Neural cell (in vitro differentiated cells): Measurements from ENCODE around the gene GANC. TPM values are rescaled to one million over a fixed set of nuclear protein-coding genes. Genes with fewer than 3 reads are reported as not detected.

Source experiments
- H2AFZ ChIP-seq: fragments of 200-600, 300-800 bp; sonication (generic), shearing (Covaris generic); 2 replicates; pipeline ENCODE4 v1.6.0; 2014; ENCODE audit warnings: low read depth, mild to moderate bottlenecking, antibody characterized with exemption, low read length, moderate library complexity
- H3F3A ChIP-seq: fragments of 200-600 bp; shearing (Covaris generic); 2 replicates; pipeline ENCODE4 v1.6.1; 2016; ENCODE audit warnings: mild to moderate bottlenecking, moderate library complexity, mixed read lengths, antibody characterized with exemption, low read length; ENCODE audit not compliant: insufficient read depth, poor library complexity, severe bottlenecking
- H3K27ac ChIP-seq: fragments of 200-600, 300-800 bp; sonication (generic), shearing (Covaris generic); 2 replicates; pipeline ENCODE4 v1.5.1; 2014; ENCODE audit warnings: mild to moderate bottlenecking, low read length, moderate library complexity
- H3K27me3 ChIP-seq: fragments of 300-800, 200-600 bp; sonication (generic), shearing (Covaris generic); 2 replicates; pipeline ENCODE4 v1.6.0; 2014; ENCODE audit warnings: mild to moderate bottlenecking, low read depth, low read length, moderate library complexity; ENCODE audit not compliant: insufficient read depth
- H3K36me3 ChIP-seq: fragments of 300-800, 200-600 bp; sonication (generic), shearing (Covaris generic); 2 replicates; pipeline ENCODE4 v1.5.1; 2014; ENCODE audit warnings: mild to moderate bottlenecking, antibody characterized with exemption, low read length, moderate library complexity; ENCODE audit not compliant: insufficient read depth
- H3K4me2 ChIP-seq: fragments of 300-800, 200-600 bp; sonication (generic), shearing (Covaris generic); 2 replicates; pipeline ENCODE4 v1.6.0; 2014; ENCODE audit warnings: mild to moderate bottlenecking, low read length
- H3K4me3 ChIP-seq: fragments of 300-800, 200-600 bp; sonication (generic), shearing (Covaris generic); 2 replicates; pipeline ENCODE4 v1.5.1; 2014; ENCODE audit warnings: mild to moderate bottlenecking, low read length, moderate library complexity
- H3K79me2 ChIP-seq: fragments of 200-600 bp; shearing (Covaris generic); replicated peaks from 2 replicates; pipeline ENCODE4 v1.6.0; 2014; ENCODE audit warnings: mild to moderate bottlenecking, low read length, moderate library complexity; ENCODE audit not compliant: insufficient read depth
- H3K9ac ChIP-seq: fragments of 300-800, 200-600 bp; sonication (generic), shearing (Covaris generic); 2 replicates; pipeline ENCODE4 v1.6.1; 2016; ENCODE audit warnings: mild to moderate bottlenecking, low read length, mixed read lengths
- H3K9me2 ChIP-seq: fragments of 200-600 bp; shearing (Covaris generic); 2 replicates; pipeline ENCODE4 v1.6.1; 2016; ENCODE audit warnings: mild to moderate bottlenecking, low read length, mixed read lengths; ENCODE audit not compliant: insufficient read depth
- H3K9me3 ChIP-seq: fragments of 200-600, 300-800 bp; sonication (generic), shearing (Covaris generic); 2 replicates; pipeline ENCODE4 v1.6.1; 2016; ENCODE audit warnings: mild to moderate bottlenecking, mixed run types, low read length, moderate library complexity, mixed read lengths
- H4K20me1 ChIP-seq: fragments of 200-600 bp; shearing (Covaris generic); 2 replicates; pipeline ENCODE4 v1.6.1; 2016; ENCODE audit warnings: mild to moderate bottlenecking, mixed run types; ENCODE audit not compliant: insufficient read depth
- EP300 ChIP-seq: fragments of 450-650 bp; conservative IDR thresholded peaks from 2 replicates; pipeline ENCODE4 v1.6.1; 2014; ENCODE audit warnings: antibody characterized with exemption, mild to moderate bottlenecking, moderate library complexity; ENCODE audit not compliant: poor library complexity, severe bottlenecking
- EZH2 ChIP-seq: fragments of 200-600, 300-800 bp; shearing (Covaris generic), sonication (generic); IDR thresholded peaks from 2 replicates; pipeline ENCODE4 v1.6.1; 2014; ENCODE audit warnings: antibody characterized with exemption, low read length, borderline replicate concordance, mild to moderate bottlenecking; ENCODE audit not compliant: insufficient read depth, poor library complexity, severe bottlenecking
- MXI1 ChIP-seq: fragments of 450-650 bp; conservative IDR thresholded peaks from 2 replicates; pipeline ENCODE4 v1.6.1; 2014; ENCODE audit warnings: antibody characterized with exemption, mild to moderate bottlenecking; ENCODE audit not compliant: poor library complexity, severe bottlenecking
- POLR2AphosphoS5 ChIP-seq: IDR thresholded peaks from 2 replicates; pipeline ENCODE4 v1.6.1; 2012
- RAD21 ChIP-seq: fragments of 450-650 bp; conservative IDR thresholded peaks from 2 replicates; pipeline ENCODE4 v1.6.1; 2014; ENCODE audit warnings: antibody characterized with exemption, mild to moderate bottlenecking, moderate library complexity
- REST ChIP-seq: IDR thresholded peaks from 2 replicates; pipeline ENCODE4 v1.6.1; 2012; ENCODE audit warnings: borderline replicate concordance
- SMC3 ChIP-seq: fragments of 450-650 bp; conservative IDR thresholded peaks from 2 replicates; pipeline ENCODE4 v1.6.1; 2014; ENCODE audit warnings: antibody characterized with exemption, mild to moderate bottlenecking, moderate library complexity; ENCODE audit not compliant: poor library complexity
- TAF1 ChIP-seq: IDR thresholded peaks from 2 replicates; pipeline ENCODE4 v1.6.1; 2012; ENCODE audit warnings: low read depth
- polyA plus RNA-seq: library from polyadenylated mRNA; depleted of rRNA; stranded (reverse); fragments of >200 nt; gene quantifications from 2 replicates; pipeline ENCODE4 v1.2.3, GENCODE V29; 2014
- TF ChIP-seq, protein P1 (sequence below): fragments of 450-650 bp; IDR thresholded peaks from 2 replicates; pipeline ENCODE4 v1.5.1; 2014; ENCODE audit warnings: antibody characterized with exemption, mild to moderate bottlenecking, moderate library complexity; ENCODE audit not compliant: poor library complexity, severe bottlenecking

GANC gene
- polyA plus RNA-seq, 1 donor from 2014 or later: 6.0 TPM

DNA sequence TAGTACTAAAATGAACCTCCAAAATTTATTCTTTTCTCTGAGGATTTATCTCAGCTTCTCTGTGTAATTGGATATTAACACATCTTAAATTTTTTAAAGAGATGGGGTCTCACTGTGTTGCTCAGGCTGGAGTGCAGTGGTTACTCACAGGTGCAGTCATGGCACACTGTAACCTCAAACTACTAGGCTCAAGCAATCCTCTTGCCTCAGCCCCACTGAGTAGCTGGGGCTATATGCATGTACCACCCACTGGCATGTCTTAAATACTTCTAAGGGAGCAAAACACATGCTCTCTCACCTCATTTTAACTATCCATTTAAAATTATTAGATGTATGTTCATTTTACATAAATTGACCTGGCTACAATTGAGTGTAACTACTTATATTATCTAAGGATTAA, 11.6 kb downstream of the GANC start:
- Histone ChIP-seq H3K79me2 (no peaks in the 10 kb centered on the region), H3K27ac (no peak overlapping the region), H3K9me3 (no peaks in the 10 kb centered on the region), H3F3A (no peaks in the 10 kb centered on the region), H3K9me2 (no peaks in the 10 kb centered on the region), H3K4me2 (no peak overlapping the region), H3K4me3 (no peak overlapping the region), H3K36me3 (no peaks in the 10 kb centered on the region), H2AFZ (no peak overlapping the region), H3K9ac (no peak overlapping the region), H4K20me1 (no peaks in the 10 kb centered on the region), H3K27me3 (no peaks in the 10 kb centered on the region)
- TF ChIP-seq MXI1 (no peak), EP300 (no peak), EZH2 (no peak), RAD21 (no peak), REST (no peak), TAF1 (no peak), POLR2AphosphoS5 (no peak), SMC3 (no peak)
- TF ChIP-seq, protein P1, sequence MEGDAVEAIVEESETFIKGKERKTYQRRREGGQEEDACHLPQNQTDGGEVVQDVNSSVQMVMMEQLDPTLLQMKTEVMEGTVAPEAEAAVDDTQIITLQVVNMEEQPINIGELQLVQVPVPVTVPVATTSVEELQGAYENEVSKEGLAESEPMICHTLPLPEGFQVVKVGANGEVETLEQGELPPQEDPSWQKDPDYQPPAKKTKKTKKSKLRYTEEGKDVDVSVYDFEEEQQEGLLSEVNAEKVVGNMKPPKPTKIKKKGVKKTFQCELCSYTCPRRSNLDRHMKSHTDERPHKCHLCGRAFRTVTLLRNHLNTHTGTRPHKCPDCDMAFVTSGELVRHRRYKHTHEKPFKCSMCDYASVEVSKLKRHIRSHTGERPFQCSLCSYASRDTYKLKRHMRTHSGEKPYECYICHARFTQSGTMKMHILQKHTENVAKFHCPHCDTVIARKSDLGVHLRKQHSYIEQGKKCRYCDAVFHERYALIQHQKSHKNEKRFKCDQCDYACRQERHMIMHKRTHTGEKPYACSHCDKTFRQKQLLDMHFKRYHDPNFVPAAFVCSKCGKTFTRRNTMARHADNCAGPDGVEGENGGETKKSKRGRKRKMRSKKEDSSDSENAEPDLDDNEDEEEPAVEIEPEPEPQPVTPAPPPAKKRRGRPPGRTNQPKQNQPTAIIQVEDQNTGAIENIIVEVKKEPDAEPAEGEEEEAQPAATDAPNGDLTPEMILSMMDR: no peak

DNA sequence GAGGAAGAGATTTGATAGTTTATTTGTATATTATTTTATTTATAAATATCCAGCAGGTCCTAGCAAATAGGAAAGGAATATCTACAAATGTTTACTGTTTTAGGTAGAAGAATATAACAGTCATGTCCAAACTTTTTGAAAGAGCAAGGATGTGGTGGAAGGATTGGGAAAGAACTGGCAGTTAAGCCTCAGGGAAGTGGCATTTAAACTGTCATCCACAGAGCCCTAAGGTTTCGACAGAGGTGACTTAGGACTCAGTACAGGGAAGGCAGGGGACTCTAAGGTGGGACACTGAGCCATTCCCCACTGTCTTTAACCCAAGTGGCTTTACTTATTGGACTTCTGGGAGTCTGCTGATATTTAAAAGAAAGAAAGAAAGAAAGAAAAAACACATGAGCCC, 12.0 kb downstream of the GANC start:
- no peaks in the 10 kb centered on the region for H3K79me2 ChIP-seq
- no peak overlapping the region for H2AFZ ChIP-seq
- H3K27ac ChIP-seq: no peak overlapping the region
- H3K4me3 ChIP-seq: no peak overlapping the region
- no peaks in the 10 kb centered on the region for H3K9me3 ChIP-seq
- H3K9ac ChIP-seq: no peak overlapping the region
- H3K36me3 ChIP-seq: no peaks in the 10 kb centered on the region
- TF ChIP-seq EP300 (no peak), RAD21 (no peak)
- no peaks in the 10 kb centered on the region for H4K20me1 ChIP-seq
- no peaks in the 10 kb centered on the region for H3K9me2 ChIP-seq
- no peaks in the 10 kb centered on the region for H3K27me3 ChIP-seq
- H3F3A ChIP-seq: no peaks in the 10 kb centered on the region
- no peak overlapping the region for H3K4me2 ChIP-seq

DNA sequence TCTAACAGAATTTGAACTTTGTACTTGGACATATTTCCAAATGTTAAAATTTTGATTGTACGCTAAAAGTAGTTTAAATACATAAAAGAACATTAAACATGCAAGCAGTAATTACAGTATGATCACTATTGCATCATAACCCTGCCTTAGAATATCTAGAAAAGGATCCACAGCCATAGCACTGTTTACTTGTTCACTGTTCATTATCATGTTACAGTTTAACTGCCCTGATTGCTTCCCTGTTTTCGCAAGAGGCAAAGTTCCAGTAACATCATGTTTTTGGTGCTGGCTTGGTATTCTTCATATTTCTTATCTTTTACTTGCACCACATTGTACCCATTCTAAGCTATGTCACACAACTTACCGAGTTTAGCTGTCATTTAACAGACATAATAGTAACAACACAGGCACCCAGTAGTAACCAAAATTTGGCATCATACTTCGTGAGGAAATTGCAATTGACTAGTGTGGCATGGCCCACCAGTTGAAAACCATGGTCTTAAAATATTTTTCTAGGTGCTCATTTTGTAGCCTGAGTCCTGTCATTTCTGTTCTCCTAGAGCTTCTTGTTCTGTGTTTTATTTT, 13.5 kb downstream of the GANC start:
- Histone ChIP-seq H3K27me3 (no peaks in the 10 kb centered on the region), H3K9me3 (no peaks in the 10 kb centered on the region), H4K20me1 (no peaks in the 10 kb centered on the region), H3K27ac (no peak overlapping the region), H3K9me2 (no peaks in the 10 kb centered on the region), H3K9ac (no peak overlapping the region), H2AFZ (no peak overlapping the region), H3K79me2 (no peaks in the 10 kb centered on the region), H3K4me2 (no peak overlapping the region), H3K36me3 (no peaks in the 10 kb centered on the region), H3F3A (no peaks in the 10 kb centered on the region), H3K4me3 (no peak overlapping the region)
- TF ChIP-seq TAF1 (no peak), MXI1 (no peak), POLR2AphosphoS5 (no peak), EZH2 (no peak), EP300 (no peak), RAD21 (no peak), SMC3 (no peak), REST (no peak)
- TF ChIP-seq, protein P1: no peak
